ENCODE results near the gene TIMM8A. TPM values are rescaled to one million over a fixed set of nuclear protein-coding genes. Genes with fewer than 3 reads are reported as not detected.

Gene TIMM8A
- polyA plus RNA-seq, 1 of the 3 experiments (the other 2 are of a cell fraction) = 14.2 TPM

- DNase-seq = no peak
- CTCF ChIA-PET = interaction anchor here (1.0 to 1.5 kb wide), 2 partner anchors 10 to 21 kb away, joined by 3 to 4 read pairs; no protein-coding TSS in a partner anchor
These were observed 8.7 kb upstream of the TIMM8A start for GRCh38 chrX:101357166-101357795.

GRCh38 chrX:101349193-101349562 is 636 bp upstream of the TIMM8A start:
- Histone ChIP-seq H3K27me3 (ENCODE audit: insufficient read depth) (peaks cover 12% of the 10 kb centered on the region; the same call in 1 of the 2 replicates), H3K79me2 (ENCODE audit: insufficient read depth) (peaks cover 38% of the 10 kb centered on the region), H4K20me1 (ENCODE audit: insufficient read depth) (no peaks in the 10 kb centered on the region), H3K27ac (ENCODE audit: low read depth in 2 of 2, low read length in 1 of 2) (peak overlapping the region in 1 of 2 experiments; percentile 26; a peak in 1 of 4 replicates), H3K4me1 (ENCODE audit: control insufficient read depth in 1 of 2, insufficient read depth in 2 of 2, low read depth in 1 of 2, low read length in 1 of 2) (no peaks in the 10 kb centered on the region), H3K9me3 (no peaks in the 10 kb centered on the region), H3K9ac (peak overlapping the region; percentile 85), H3K4me3 (ENCODE audit: low read depth in 2 of 2, low read length in 1 of 2) (peak overlapping the region; percentile 60 to 82), H3K9me2 (no peaks in the 10 kb centered on the region), H3K4me2 (peak overlapping the region; percentile 80), H3F3A (replicated peaks; ENCODE audit: insufficient read depth) (no peaks in the 10 kb centered on the region), H3K36me3 (replicated peaks in 1 of 2; ENCODE audit: control insufficient read depth in 1 of 2, insufficient read depth in 2 of 2, low read length in 1 of 2) (peaks cover 5 to 7% of the 10 kb centered on the region in 2 experiments), H2AFZ (ENCODE audit: low read depth) (peak overlapping the region; percentile 80)
- no peak for DNase-seq
- no peak for TF ChIP-seq FOXJ3 (CRISPR knock-in tag; IDR thresholded peaks at IDR 0.05)
- no peak for TF ChIP-seq FOXM1 (IDR thresholded peaks at IDR 0.05; ENCODE audit: low read depth)
- TF ChIP-seq, protein P1, sequence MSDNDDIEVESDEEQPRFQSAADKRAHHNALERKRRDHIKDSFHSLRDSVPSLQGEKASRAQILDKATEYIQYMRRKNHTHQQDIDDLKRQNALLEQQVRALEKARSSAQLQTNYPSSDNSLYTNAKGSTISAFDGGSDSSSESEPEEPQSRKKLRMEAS (IDR thresholded peaks at IDR 0.05; ENCODE audit: low read depth) = no peak
- TF ChIP-seq, protein P2, sequence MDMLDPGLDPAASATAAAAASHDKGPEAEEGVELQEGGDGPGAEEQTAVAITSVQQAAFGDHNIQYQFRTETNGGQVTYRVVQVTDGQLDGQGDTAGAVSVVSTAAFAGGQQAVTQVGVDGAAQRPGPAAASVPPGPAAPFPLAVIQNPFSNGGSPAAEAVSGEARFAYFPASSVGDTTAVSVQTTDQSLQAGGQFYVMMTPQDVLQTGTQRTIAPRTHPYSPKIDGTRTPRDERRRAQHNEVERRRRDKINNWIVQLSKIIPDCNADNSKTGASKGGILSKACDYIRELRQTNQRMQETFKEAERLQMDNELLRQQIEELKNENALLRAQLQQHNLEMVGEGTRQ (IDR thresholded peaks at IDR 0.05; ENCODE audit: borderline replicate concordance, low read depth, low read length) = no peak
- no peak for TF ChIP-seq EZH2phosphoT487 (IDR thresholded peaks at IDR 0.05; ENCODE audit: borderline replicate concordance, low read depth)
- 34% methylated on average over 4 of the region's 4 CpGs for WGBS (ENCODE audit: low lambda C conversion rate)
- POLR2A ChIA-PET = interaction anchor here (2.1 kb wide), 1 partner anchor 42 kb away, joined by 15 read pairs; the partner anchor contains the start of gene RPL36A
- CTCF ChIA-PET = interaction anchor here (0.9 to 2.4 kb wide), 4 partner anchors 13 to 581 kb away, joined by 3 to 12 read pairs (median 4); partner anchors contain the start of gene RPL36A

More at GRCh38 chrX:101357166-101357795, 8.7 kb upstream of the TIMM8A start:
- Histone ChIP-seq H3K4me2 (no peak overlapping the region), H3K27ac (ENCODE audit: low read depth in 2 of 2, low read length in 1 of 2) (no peak overlapping the region), H3K4me3 (ENCODE audit: low read depth in 2 of 2, low read length in 1 of 2) (no peak overlapping the region), H3K9me2 (no peaks in the 10 kb centered on the region), H3K4me1 (ENCODE audit: control insufficient read depth in 1 of 2, insufficient read depth in 2 of 2, low read depth in 1 of 2, low read length in 1 of 2) (no peaks in the 10 kb centered on the region; a peak in 1 of 4 replicates), H3K36me3 (replicated peaks in 1 of 2; ENCODE audit: control insufficient read depth in 1 of 2, insufficient read depth in 2 of 2, low read length in 1 of 2) (no peaks in the 10 kb centered on the region), H3K27me3 (ENCODE audit: insufficient read depth) (peaks cover 30% of the 10 kb centered on the region), H3K9me3 (no peaks in the 10 kb centered on the region), H3F3A (replicated peaks; ENCODE audit: insufficient read depth) (no peaks in the 10 kb centered on the region), H3K9ac (no peak overlapping the region), H3K79me2 (ENCODE audit: insufficient read depth) (no peaks in the 10 kb centered on the region), H4K20me1 (ENCODE audit: insufficient read depth) (no peaks in the 10 kb centered on the region), H2AFZ (ENCODE audit: low read depth) (no peak overlapping the region)
- TF ChIP-seq USF1 (IDR thresholded peaks at IDR 0.05; ENCODE audit: borderline replicate concordance, low read depth) = no peak
- TF ChIP-seq CTCF (IDR thresholded peaks at IDR 0.05) = peak; percentile 56
- WGBS (ENCODE audit: low lambda C conversion rate) = 22% methylated on average over 5 of the region's 5 CpGs
- POLR2A ChIA-PET = no interaction called here

Measured in SK-N-SH (cell line).